Endodermal cell (in vitro differentiated cells): ENCODE data around the gene GEN1. TPM values are rescaled to one million over a fixed set of nuclear protein-coding genes. Genes with fewer than 3 reads are reported as not detected.
A peak's percentile ranks its signal among the peaks of the same experiment; 100 is the strongest.

Source experiments
- DNase-seq: peaks from one replicate; pipeline ENCODE4 v3.0.0-alpha.2; 2017
- H3K27ac ChIP-seq: 2 replicates; pipeline ENCODE4 v1.5.1; 2013; ENCODE audit warnings: mild to moderate bottlenecking, low read depth, low read length, moderate library complexity
- H3K27me3 ChIP-seq: 2 replicates; pipeline ENCODE4 v1.6.1; 2013; ENCODE audit warnings: mild to moderate bottlenecking, low read length, moderate library complexity; ENCODE audit not compliant: insufficient read depth, control insufficient read depth, poor library complexity, severe bottlenecking
- H3K36me3 ChIP-seq: 2 replicates; pipeline ENCODE4 v1.7.0; 2013; ENCODE audit warnings: mild to moderate bottlenecking, low read length, moderate library complexity; ENCODE audit not compliant: control insufficient read depth, insufficient read depth
- H3K4me1 ChIP-seq: one replicate; pipeline ENCODE4 v1.7.0; 2013; ENCODE audit warnings: low read length; ENCODE audit not compliant: control insufficient read depth, insufficient read depth
- H3K4me3 ChIP-seq: 2 replicates; pipeline ENCODE4 v1.5.1; 2013; ENCODE audit warnings: mild to moderate bottlenecking, low read length, moderate library complexity
- H3K9ac ChIP-seq: 2 replicates; pipeline ENCODE4 v1.6.1; 2013; ENCODE audit warnings: mild to moderate bottlenecking, low read length, moderate library complexity; ENCODE audit not compliant: poor library complexity, severe bottlenecking; ENCODE audit errors: extremely low read depth
- H3K9me3 ChIP-seq: 2 replicates; pipeline ENCODE4 v1.6.1; 2013; ENCODE audit warnings: mild to moderate bottlenecking, low read length, moderate library complexity; ENCODE audit not compliant: control insufficient read depth
- H3K27ac Mint-ChIP-seq: 2 replicates; pipeline ENCODE4 v1.8.0; 2020; ENCODE audit warnings: mixed read lengths
- H3K27me3 Mint-ChIP-seq: 2 replicates; pipeline ENCODE4 v1.8.0; 2021; ENCODE audit warnings: mild to moderate bottlenecking, mixed read lengths; ENCODE audit not compliant: insufficient read depth
- H3K36me3 Mint-ChIP-seq: 2 replicates; pipeline ENCODE4 v1.8.0; 2020; ENCODE audit warnings: low read depth, mixed read lengths
- H3K4me1 Mint-ChIP-seq: 2 replicates; pipeline ENCODE4 v1.8.0; 2020; ENCODE audit warnings: mixed read lengths
- H3K4me3 Mint-ChIP-seq: 2 replicates; pipeline ENCODE4 v1.8.0; 2020; ENCODE audit warnings: mild to moderate bottlenecking, moderate library complexity, mixed read lengths
- H3K9me3 Mint-ChIP-seq: 2 replicates; pipeline ENCODE4 v1.8.0; 2020; ENCODE audit warnings: mild to moderate bottlenecking, mixed read lengths
- CTCF ChIP-seq: fragments of 200-600 bp; sonication (generic); conservative IDR thresholded peaks from 2 replicates; pipeline ENCODE4 v1.5.0; 2021; ENCODE audit warnings: antibody characterized with exemption, mild to moderate bottlenecking
- WGBS, 2 experiments: methylation state at CpG; one replicate each; pipeline versions ENCODE4 v1.1.5 to v1.1.7; 2013; ENCODE audit warnings: missing lambda C conversion rate in 2 of 2, mixed read lengths in 1 of 2; ENCODE audit not compliant: insufficient coverage in 1 of 2, insufficient read length in 1 of 2; 5-methylcytosine and 5-hydroxymethylcytosine counted together
- total RNA-seq, 2 donors: library from RNA; stranded (reverse); fragmentation: NEBNext Ultra II Directional in 1 of 2; extraction: Animal tissue kit (Norgen Biotek cat#: 25700) in 1 of 2; gene quantifications; 2 replicates in 1 of 2; 3 replicates in 1 of 2; pipeline ENCODE4 v1.2.1, GENCODE V29; 2021

GEN1 gene
- total RNA-seq, 2 donors from 2014 or later: 24.5 to 34.5 TPM

DNA sequence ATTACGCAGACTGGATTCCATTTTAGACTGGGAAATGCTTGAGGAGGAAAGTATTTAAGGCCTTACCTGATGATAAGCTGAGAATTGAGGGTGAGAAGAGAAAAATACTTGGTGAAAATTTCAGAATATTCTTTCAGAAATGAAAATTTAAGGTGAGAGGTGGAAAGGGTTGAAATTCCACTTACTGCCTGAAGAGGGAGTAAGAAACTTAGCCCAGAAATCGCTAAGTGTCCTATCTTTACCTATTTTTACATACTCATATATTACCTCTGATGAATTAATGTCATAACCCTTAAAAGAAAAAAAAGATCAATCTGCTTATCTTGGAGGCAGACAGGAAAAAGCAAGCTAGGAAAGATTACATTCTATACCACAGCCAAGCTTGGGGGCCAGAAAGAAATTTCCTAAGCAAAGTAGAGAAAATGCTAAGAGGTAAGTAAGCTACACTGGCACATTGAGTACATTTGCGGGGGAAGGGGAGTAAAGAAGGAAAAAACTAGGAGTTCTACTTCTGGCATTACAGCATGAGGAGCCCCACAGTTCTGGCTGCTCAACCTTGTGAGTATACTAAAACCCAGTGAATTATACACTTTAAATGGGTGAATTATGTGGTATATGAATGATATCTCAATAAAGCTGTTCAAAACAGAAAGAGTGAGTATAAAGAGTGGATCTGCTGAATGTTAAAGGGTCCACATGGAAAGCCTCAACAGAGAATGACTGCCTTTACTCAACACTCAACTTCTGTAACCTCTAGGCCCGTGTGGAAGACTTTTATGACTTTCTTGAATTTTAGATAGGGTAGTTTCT lies 34.2 kb upstream of the GEN1 start:
- no peak for DNase-seq
- H3K4me3 ChIP-seq: no peak overlapping the region
- no peak overlapping the region for H3K27ac Mint-ChIP-seq
- peaks cover 8% of the 10 kb centered on the region for H3K4me1 Mint-ChIP-seq
- no peaks in the 10 kb centered on the region for H3K9me3 ChIP-seq
- no peak overlapping the region for H3K27ac ChIP-seq
- H3K36me3 ChIP-seq: peaks cover 72% of the 10 kb centered on the region
- H3K9ac ChIP-seq: no peak overlapping the region
- peak; percentile 90 for TF ChIP-seq CTCF
- no peaks in the 10 kb centered on the region for H3K27me3 ChIP-seq
- H3K4me3 Mint-ChIP-seq: no peak overlapping the region
- no peaks in the 10 kb centered on the region for H3K9me3 Mint-ChIP-seq
- peaks cover 24% of the 10 kb centered on the region for H3K36me3 Mint-ChIP-seq
- 84 to 100% methylated on average over 3 to 4 of the region's 4 CpGs for WGBS, 2 experiments
- no peaks in the 10 kb centered on the region for H3K27me3 Mint-ChIP-seq
- no peaks in the 10 kb centered on the region for H3K4me1 ChIP-seq

DNA sequence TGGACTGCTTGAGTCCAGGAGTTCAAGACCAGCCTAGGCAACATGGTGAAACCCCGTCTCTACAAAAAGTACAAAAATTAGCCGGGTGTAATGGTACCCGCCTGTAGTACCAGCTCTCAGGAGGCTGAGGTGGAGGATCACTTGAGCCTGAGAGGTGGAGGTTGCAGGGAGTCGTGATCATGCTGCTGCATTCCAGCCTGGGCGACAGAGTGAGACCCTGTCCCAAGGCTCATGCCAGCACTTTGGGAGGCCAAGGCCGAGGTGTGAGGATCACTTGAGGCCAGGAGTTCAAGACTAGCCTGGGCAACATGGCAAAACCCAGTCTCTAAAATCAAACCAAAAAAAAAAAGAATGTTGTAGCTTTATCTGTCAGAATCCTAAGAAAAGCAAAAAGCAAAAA lies 25.7 kb upstream of the GEN1 start:
- H3K27me3 Mint-ChIP-seq: no peaks in the 10 kb centered on the region
- peaks cover 40% of the 10 kb centered on the region for H3K36me3 Mint-ChIP-seq

DNA sequence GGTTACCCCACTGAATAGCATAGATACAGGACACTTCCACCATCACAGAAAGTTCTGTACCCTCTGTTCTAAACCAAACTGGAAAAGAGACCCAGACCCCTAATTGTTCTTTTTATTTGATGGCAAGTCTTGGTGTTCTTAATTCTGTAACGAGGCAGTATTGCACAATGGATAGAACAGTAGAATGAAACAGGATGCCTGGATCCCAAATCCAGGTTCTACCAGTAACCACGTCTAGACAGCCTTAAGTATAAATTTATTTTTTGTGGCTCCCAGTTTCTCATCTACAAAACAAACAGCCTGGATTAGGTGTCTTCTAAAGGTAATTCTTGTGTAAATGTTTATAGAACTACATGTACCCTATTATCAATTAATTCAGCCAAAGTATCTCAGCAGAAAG lies 24.1 kb upstream of the GEN1 start:
- no peaks in the 10 kb centered on the region for H3K27me3 Mint-ChIP-seq
- no peak for TF ChIP-seq CTCF
- peaks cover 80% of the 10 kb centered on the region for H3K36me3 ChIP-seq
- peaks cover 45% of the 10 kb centered on the region for H3K36me3 Mint-ChIP-seq
- no peaks in the 10 kb centered on the region for H3K27me3 ChIP-seq
- H3K4me3 Mint-ChIP-seq: no peak overlapping the region
- H3K27ac Mint-ChIP-seq: no peak overlapping the region
- H3K4me1 ChIP-seq: no peaks in the 10 kb centered on the region
- no peak overlapping the region for H3K9ac ChIP-seq
- no peaks in the 10 kb centered on the region for H3K9me3 Mint-ChIP-seq
- H3K9me3 ChIP-seq: no peaks in the 10 kb centered on the region
- DNase-seq: no peak
- WGBS, 2 experiments: 98 to 100% methylated on average over 1 to 2 of the region's 2 CpGs
- no peak overlapping the region for H3K4me3 ChIP-seq
- H3K4me1 Mint-ChIP-seq: no peaks in the 10 kb centered on the region
- no peak overlapping the region for H3K27ac ChIP-seq

More for the DNA sequence above, 25.7 kb upstream of the GEN1 start:
- Mint-ChIP-seq H3K4me3 (no peak overlapping the region), H3K9me3 (no peaks in the 10 kb centered on the region), H3K27ac (no peak overlapping the region), H3K4me1 (no peaks in the 10 kb centered on the region)
- no peak overlapping the region for H3K9ac ChIP-seq
- peaks cover 86% of the 10 kb centered on the region for H3K36me3 ChIP-seq
- TF ChIP-seq CTCF: no peak
- H3K27ac ChIP-seq: no peak overlapping the region
- no peak overlapping the region for H3K4me3 ChIP-seq
- WGBS, 2 experiments: 95 to 100% methylated on average over 3 to 6 of the region's 6 CpGs
- no peaks in the 10 kb centered on the region for H3K4me1 ChIP-seq
- no peak for DNase-seq
- H3K9me3 ChIP-seq: no peaks in the 10 kb centered on the region
- no peaks in the 10 kb centered on the region for H3K27me3 ChIP-seq
